Measurements from ENCODE around the gene CILP2.

Gene CILP2

DNA sequence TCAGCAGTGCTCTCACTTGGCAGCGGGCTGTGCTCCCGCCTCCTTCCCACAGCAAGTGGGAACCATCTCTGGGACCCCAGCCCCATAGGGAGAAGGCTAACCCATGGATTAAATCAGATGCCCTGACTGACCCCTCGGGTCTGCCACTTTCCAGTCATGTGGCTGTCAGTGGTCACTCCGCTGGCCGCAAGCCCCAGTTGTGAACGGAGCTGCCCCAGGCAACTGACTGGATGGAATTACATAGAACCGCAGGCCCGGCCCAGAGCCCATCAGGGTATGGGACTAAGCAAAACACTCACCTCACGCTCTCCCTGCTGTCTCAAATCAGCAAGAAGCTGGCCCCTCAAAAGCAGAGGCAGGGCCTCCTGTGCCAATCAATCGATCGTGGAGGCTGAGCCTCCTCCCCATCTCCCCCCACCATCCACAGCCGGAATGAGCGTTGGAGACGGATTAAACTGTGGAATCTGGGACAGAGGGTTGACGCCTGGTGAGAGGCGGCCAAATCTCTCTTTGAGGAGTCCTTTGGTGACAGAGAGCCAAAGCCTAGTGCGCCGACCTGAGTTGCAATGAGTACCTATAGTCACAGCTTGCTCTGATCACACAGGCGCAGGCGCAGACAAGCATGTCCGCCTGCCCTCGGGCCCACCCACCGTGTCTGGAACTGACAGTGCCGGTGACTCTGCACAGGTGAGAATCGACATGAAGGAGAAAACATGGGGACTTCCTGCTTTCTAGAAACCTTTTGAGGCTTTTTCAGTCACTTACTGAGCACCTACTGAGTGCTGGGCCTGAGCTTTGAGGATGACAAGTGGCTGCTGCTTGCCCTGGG lies 41.7 kb downstream of the CILP2 start:
- TF ChIP-seq TAF1 (IDR thresholded peaks at IDR 0.05; ENCODE audit: borderline replicate concordance, insufficient read depth, low read length), result no peak
- TF ChIP-seq POLR2AphosphoS5 (IDR thresholded peaks at IDR 0.05; ENCODE audit: low read depth, low read length), result no peak
- TF ChIP-seq, protein P1, sequence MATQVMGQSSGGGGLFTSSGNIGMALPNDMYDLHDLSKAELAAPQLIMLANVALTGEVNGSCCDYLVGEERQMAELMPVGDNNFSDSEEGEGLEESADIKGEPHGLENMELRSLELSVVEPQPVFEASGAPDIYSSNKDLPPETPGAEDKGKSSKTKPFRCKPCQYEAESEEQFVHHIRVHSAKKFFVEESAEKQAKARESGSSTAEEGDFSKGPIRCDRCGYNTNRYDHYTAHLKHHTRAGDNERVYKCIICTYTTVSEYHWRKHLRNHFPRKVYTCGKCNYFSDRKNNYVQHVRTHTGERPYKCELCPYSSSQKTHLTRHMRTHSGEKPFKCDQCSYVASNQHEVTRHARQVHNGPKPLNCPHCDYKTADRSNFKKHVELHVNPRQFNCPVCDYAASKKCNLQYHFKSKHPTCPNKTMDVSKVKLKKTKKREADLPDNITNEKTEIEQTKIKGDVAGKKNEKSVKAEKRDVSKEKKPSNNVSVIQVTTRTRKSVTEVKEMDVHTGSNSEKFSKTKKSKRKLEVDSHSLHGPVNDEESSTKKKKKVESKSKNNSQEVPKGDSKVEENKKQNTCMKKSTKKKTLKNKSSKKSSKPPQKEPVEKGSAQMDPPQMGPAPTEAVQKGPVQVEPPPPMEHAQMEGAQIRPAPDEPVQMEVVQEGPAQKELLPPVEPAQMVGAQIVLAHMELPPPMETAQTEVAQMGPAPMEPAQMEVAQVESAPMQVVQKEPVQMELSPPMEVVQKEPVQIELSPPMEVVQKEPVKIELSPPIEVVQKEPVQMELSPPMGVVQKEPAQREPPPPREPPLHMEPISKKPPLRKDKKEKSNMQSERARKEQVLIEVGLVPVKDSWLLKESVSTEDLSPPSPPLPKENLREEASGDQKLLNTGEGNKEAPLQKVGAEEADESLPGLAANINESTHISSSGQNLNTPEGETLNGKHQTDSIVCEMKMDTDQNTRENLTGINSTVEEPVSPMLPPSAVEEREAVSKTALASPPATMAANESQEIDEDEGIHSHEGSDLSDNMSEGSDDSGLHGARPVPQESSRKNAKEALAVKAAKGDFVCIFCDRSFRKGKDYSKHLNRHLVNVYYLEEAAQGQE (IDR thresholded peaks at IDR 0.05; ENCODE audit: insufficient read depth in 1 of 2, low read depth in 2 of 2, low read length in 2 of 2), result no peak
- no peak for TF ChIP-seq FOXP2 (optimal IDR thresholded peaks at IDR 0.05; ENCODE audit: borderline replicate concordance, extremely low read depth, extremely low read length, insufficient read depth)
- TF ChIP-seq SIN3A (IDR thresholded peaks at IDR 0.05; ENCODE audit: borderline replicate concordance, insufficient read depth, low read length), result no peak

GRCh38 chr19:19580418-19580817 lies 42.4 kb downstream of the CILP2 start:
- TF ChIP-seq FOXP2 (optimal IDR thresholded peaks at IDR 0.05; ENCODE audit: borderline replicate concordance, extremely low read depth, extremely low read length, insufficient read depth) (no peak), POLR2AphosphoS5 (IDR thresholded peaks at IDR 0.05; ENCODE audit: low read depth, low read length) (no peak)
- TF ChIP-seq, protein P1 (IDR thresholded peaks at IDR 0.05; ENCODE audit: insufficient read depth in 1 of 2, low read depth in 2 of 2, low read length in 2 of 2), result no peak

GRCh38 chr19:19581391-19581790 lies 43.3 kb downstream of the CILP2 start:
- TF ChIP-seq SIN3A (IDR thresholded peaks at IDR 0.05; ENCODE audit: borderline replicate concordance, insufficient read depth, low read length) (no peak), TAF1 (IDR thresholded peaks at IDR 0.05; ENCODE audit: borderline replicate concordance, insufficient read depth, low read length) (no peak), POLR2AphosphoS5 (IDR thresholded peaks at IDR 0.05; ENCODE audit: low read depth, low read length) (no peak), FOXP2 (optimal IDR thresholded peaks at IDR 0.05; ENCODE audit: borderline replicate concordance, extremely low read depth, extremely low read length, insufficient read depth) (no peak)
- TF ChIP-seq, protein P1 (IDR thresholded peaks at IDR 0.05; ENCODE audit: insufficient read depth in 1 of 2, low read depth in 2 of 2, low read length in 2 of 2), result no peak

- no peak for TF ChIP-seq POLR2AphosphoS5 (IDR thresholded peaks at IDR 0.05; ENCODE audit: low read depth, low read length)
- TF ChIP-seq, protein P1 (IDR thresholded peaks at IDR 0.05; ENCODE audit: insufficient read depth in 1 of 2, low read depth in 2 of 2, low read length in 2 of 2), result no peak
- TF ChIP-seq FOXP2 (optimal IDR thresholded peaks at IDR 0.05; ENCODE audit: borderline replicate concordance, extremely low read depth, extremely low read length, insufficient read depth), result no peak
- TF ChIP-seq SIN3A (IDR thresholded peaks at IDR 0.05; ENCODE audit: borderline replicate concordance, insufficient read depth, low read length), result no peak
- TF ChIP-seq TAF1 (IDR thresholded peaks at IDR 0.05; ENCODE audit: borderline replicate concordance, insufficient read depth, low read length), result no peak
These were observed 44.4 kb downstream of the CILP2 start for GRCh38 chr19:19582471-19582870.
